GM21576 (cell line): ENCODE measurements around the gene KRTAP10-9.
"Not testable (repeated sequence)": the region's sequence is repeated elsewhere in the genome, so short reads cannot be mapped to it uniquely, and the experiment has no call there.

Experiments used
- ATAC-seq: cut with Tn5 transposase; IDR thresholded peaks from one replicate; pipeline ENCODE4 v1.9.1; 2021; ENCODE audit warnings: mild to moderate bottlenecking, moderate library complexity; ENCODE audit not compliant: unreplicated experiment

Gene KRTAP10-9

GRCh38 chr21:44614161-44614631 lies 12.7 kb upstream of the KRTAP10-9 start:
- ATAC-seq = no peak

GRCh38 chr21:44614961-44615391 lies 11.9 kb upstream of the KRTAP10-9 start:
- no peak for ATAC-seq

GRCh38 chr21:44615466-44615865 lies 11.4 kb upstream of the KRTAP10-9 start:
- ATAC-seq = no peak

GRCh38 chr21:44615911-44616590 lies 10.8 kb upstream of the KRTAP10-9 start:
- no peak for ATAC-seq

GRCh38 chr21:44616591-44616926 lies 10.3 kb upstream of the KRTAP10-9 start:
- ATAC-seq = no peak

GRCh38 chr21:44617071-44617501 lies 9.8 kb upstream of the KRTAP10-9 start:
- ATAC-seq = no peak

- no peak for ATAC-seq
These were observed 8.4 kb upstream of the KRTAP10-9 start for GRCh38 chr21:44618504-44618903.

GRCh38 chr21:44618909-44619308 lies 8.0 kb upstream of the KRTAP10-9 start:
- no peak for ATAC-seq

GRCh38 chr21:44619886-44620285 lies 7.0 kb upstream of the KRTAP10-9 start:
- ATAC-seq = no peak

GRCh38 chr21:44623575-44623974 lies 3.3 kb upstream of the KRTAP10-9 start:
- ATAC-seq = no peak

- no peak for ATAC-seq
These were observed 1.1 kb upstream of the KRTAP10-9 start for GRCh38 chr21:44625756-44626155.

GRCh38 chr21:44626262-44626661 lies 631 bp upstream of the KRTAP10-9 start:
- no peak for ATAC-seq

GRCh38 chr21:44627181-44627822 lies 409 bp downstream of the KRTAP10-9 start:
- not testable (repeated sequence) for ATAC-seq

GRCh38 chr21:44627831-44628233 lies 939 bp downstream of the KRTAP10-9 start:
- ATAC-seq = not testable (repeated sequence)

GRCh38 chr21:44628707-44629391 lies 2.0 kb downstream of the KRTAP10-9 start:
- ATAC-seq = no peak

GRCh38 chr21:44630440-44630839 lies 3.5 kb downstream of the KRTAP10-9 start:
- no peak for ATAC-seq

- no peak for ATAC-seq
These were observed 5.2 kb downstream of the KRTAP10-9 start for GRCh38 chr21:44632067-44632466.

GRCh38 chr21:44636209-44637017 lies 9.5 kb downstream of the KRTAP10-9 start:
- no peak for ATAC-seq

- no peak for ATAC-seq
These were observed 10.3 kb downstream of the KRTAP10-9 start, which contains the start of gene KRTAP10-10 for GRCh38 chr21:44637018-44637850. KRTAP10-10 (plus strand) TSS chr21:44637356; CDS start chr21:44637418, 62 bp downstream.

GRCh38 chr21:44637851-44638348 lies 11.0 kb downstream of the KRTAP10-9 start:
- ATAC-seq = not testable (repeated sequence)
